H9 (cell line): ENCODE results near the gene ADCK2. TPM values are rescaled to one million over a fixed set of nuclear protein-coding genes. Genes with fewer than 3 reads are reported as not detected.

Source experiments
- DNase-seq: peaks from one replicate; pipeline ENCODE4 v3.0.0-alpha.2; 2017
- H2AFZ ChIP-seq: one replicate; pipeline ENCODE4 v1.6.1; 2013; ENCODE audit warnings: mild to moderate bottlenecking, low read length, control low read depth, moderate library complexity
- H2AK5ac ChIP-seq: 2 replicates; pipeline ENCODE4 v1.6.1; 2013; ENCODE audit warnings: low read length, control low read depth, mixed read lengths; ENCODE audit not compliant: insufficient read length
- H2BK120ac ChIP-seq: one replicate; pipeline ENCODE4 v1.6.1; 2013; ENCODE audit warnings: low read depth, mild to moderate bottlenecking, low read length, control low read depth, inconsistent platforms; ENCODE audit not compliant: poor library complexity, severe bottlenecking
- H2BK12ac ChIP-seq: 2 replicates; pipeline ENCODE4 v1.6.1; 2013; ENCODE audit warnings: low read length, control low read depth, mixed read lengths, low read depth; ENCODE audit not compliant: insufficient read length
- H2BK15ac ChIP-seq: 2 replicates; pipeline ENCODE4 v1.6.1; 2013; ENCODE audit warnings: low read depth, low read length, control low read depth
- H2BK20ac ChIP-seq: one replicate; pipeline ENCODE4 v1.6.1; 2013; ENCODE audit warnings: low read depth, mild to moderate bottlenecking, low read length, control low read depth, inconsistent platforms; ENCODE audit not compliant: poor library complexity, severe bottlenecking
- H2BK5ac ChIP-seq: 2 replicates; pipeline ENCODE4 v1.6.1; 2013; ENCODE audit warnings: low read length, control low read depth, mixed read lengths; ENCODE audit not compliant: insufficient read length
- H3K14ac ChIP-seq: 2 replicates; pipeline ENCODE4 v1.6.1; 2013; ENCODE audit warnings: low read length, control low read depth; ENCODE audit not compliant: insufficient read depth
- H3K18ac ChIP-seq: 2 replicates; pipeline ENCODE4 v1.6.1; 2013; ENCODE audit warnings: low read depth, mild to moderate bottlenecking, mixed read lengths, low read length, control low read depth; ENCODE audit not compliant: insufficient read length
- H3K23ac ChIP-seq: 2 replicates; pipeline ENCODE4 v1.6.1; 2013; ENCODE audit warnings: low read length, control low read depth, mixed read lengths, low read depth; ENCODE audit not compliant: insufficient read length
- H3K23me2 ChIP-seq: 2 replicates; pipeline ENCODE4 v1.6.1; 2013; ENCODE audit warnings: low read depth, mild to moderate bottlenecking, mixed read lengths, low read length, control low read depth; ENCODE audit not compliant: insufficient read length, poor library complexity, severe bottlenecking
- H3K27ac ChIP-seq: 2 replicates; pipeline ENCODE4 v1.5.1; 2013; ENCODE audit warnings: low read length, control low read depth, mixed read lengths, low read depth; ENCODE audit not compliant: insufficient read length
- H3K27me3 ChIP-seq: 2 replicates; pipeline ENCODE4 v1.6.1; 2013; ENCODE audit warnings: low read length, control low read depth, inconsistent platforms; ENCODE audit not compliant: insufficient read depth
- H3K4ac ChIP-seq: 2 replicates; pipeline ENCODE4 v1.6.1; 2013; ENCODE audit warnings: low read depth, mild to moderate bottlenecking, control low read depth, inconsistent platforms, low read length, moderate library complexity
- H3K4me1 ChIP-seq: 2 replicates; pipeline ENCODE4 v1.6.1; 2013; ENCODE audit warnings: low read length, control low read depth, inconsistent platforms; ENCODE audit not compliant: insufficient read depth
- H3K4me2 ChIP-seq: 2 replicates; pipeline ENCODE4 v1.6.1; 2013; ENCODE audit warnings: low read length, control low read depth, mixed read lengths; ENCODE audit not compliant: insufficient read length, insufficient read depth
- H3K56ac ChIP-seq: 2 replicates; pipeline ENCODE4 v1.6.1; 2013; ENCODE audit warnings: low read depth, mild to moderate bottlenecking, mixed read lengths, low read length, control low read depth; ENCODE audit not compliant: insufficient read length
- H3K79me1 ChIP-seq: 2 replicates; pipeline ENCODE4 v1.6.1; 2013; ENCODE audit warnings: low read depth, mild to moderate bottlenecking, moderate library complexity, low read length, control low read depth, inconsistent platforms; ENCODE audit not compliant: insufficient read depth, poor library complexity, severe bottlenecking
- H3K79me2 ChIP-seq: 2 replicates; pipeline ENCODE4 v1.6.1; 2013; ENCODE audit warnings: low read length, control low read depth, inconsistent platforms; ENCODE audit not compliant: insufficient read depth
- H3K9ac ChIP-seq: 2 replicates; pipeline ENCODE4 v1.6.1; 2013; ENCODE audit warnings: low read length, control low read depth, mixed read lengths; ENCODE audit not compliant: insufficient read length; ENCODE audit errors: extremely low read depth
- H3K9me3 ChIP-seq: one replicate; pipeline ENCODE4 v1.6.1; 2013; ENCODE audit warnings: low read depth, low read length, inconsistent platforms; ENCODE audit not compliant: control insufficient read depth
- H3T11ph ChIP-seq: one replicate; pipeline ENCODE4 v1.6.1; 2013; ENCODE audit warnings: mild to moderate bottlenecking, low read length, control low read depth, inconsistent platforms
- H4K20me1 ChIP-seq: one replicate; pipeline ENCODE4 v1.6.1; 2013; ENCODE audit not compliant: control insufficient read depth, insufficient read length, insufficient read depth
- H4K5ac ChIP-seq: 2 replicates; pipeline ENCODE4 v1.6.1; 2013; ENCODE audit warnings: low read depth, mild to moderate bottlenecking, mixed read lengths, low read length, control low read depth; ENCODE audit not compliant: insufficient read length
- H4K8ac ChIP-seq: replicated peaks from 2 replicates; pipeline ENCODE4 v1.6.1; 2013; ENCODE audit warnings: low read length, control low read depth, mixed read lengths, low read depth; ENCODE audit not compliant: insufficient read length
- H4K91ac ChIP-seq: 2 replicates; pipeline ENCODE4 v1.6.1; 2013; ENCODE audit warnings: low read depth, mild to moderate bottlenecking, moderate library complexity, mixed read lengths, low read length, control low read depth; ENCODE audit not compliant: insufficient read length
- H3K27ac Mint-ChIP-seq, 3 experiments: 2 replicates in 2 of 3; 3 replicates in 1 of 3; pipeline ENCODE4 v1.8.0; 2020 to 2021; ENCODE audit warnings: mixed read lengths in 3 of 3, mild to moderate bottlenecking in 1 of 3, moderate library complexity in 1 of 3
- H3K27me3 Mint-ChIP-seq: 2 replicates; pipeline ENCODE4 v1.8.0; 2021; ENCODE audit warnings: low read depth, mild to moderate bottlenecking, moderate library complexity, mixed read lengths
- H3K36me3 Mint-ChIP-seq, 3 experiments: 2 replicates in 2 of 3; 3 replicates in 1 of 3; pipeline ENCODE4 v1.8.0; 2020 to 2021; ENCODE audit warnings: low read depth in 3 of 3, mixed read lengths in 3 of 3; ENCODE audit not compliant: insufficient read depth in 1 of 3
- H3K4me1 Mint-ChIP-seq, 2 experiments: 2 replicates each; pipeline ENCODE4 v1.8.0; 2020; ENCODE audit warnings: mixed read lengths in 2 of 2
- H3K4me3 Mint-ChIP-seq, 2 experiments: 2 replicates in 1 of 2; 3 replicates in 1 of 2; pipeline ENCODE4 v1.8.0; 2020 to 2021; ENCODE audit warnings: mild to moderate bottlenecking in 2 of 2, mixed read lengths in 2 of 2, moderate library complexity in 1 of 2
- H3K9me3 Mint-ChIP-seq, 2 experiments: 2 replicates in 1 of 2; 3 replicates in 1 of 2; pipeline ENCODE4 v1.8.0; 2020; ENCODE audit warnings: mild to moderate bottlenecking in 2 of 2, mixed read lengths in 2 of 2, moderate library complexity in 1 of 2
- WGBS: extraction: QIAGEN DNeasy Blood & Tissue Kit; methylation state at CpG from one replicate; pipeline ENCODE4 v1.1.7; 2013; ENCODE audit warnings: missing lambda C conversion rate, low lambda C conversion rate, mixed read lengths; ENCODE audit not compliant: insufficient read length; ENCODE audit errors: extremely low coverage; 5-methylcytosine and 5-hydroxymethylcytosine counted together
- total RNA-seq: library from RNA; stranded (reverse); gene quantifications from 2 replicates; pipeline ENCODE4 v1.2.1, GENCODE V29; 2021
- TF ChIP-seq, protein P1 (sequence below): fragments of 200-600 bp; sonication (generic); conservative IDR thresholded peaks from 3 replicates; pipeline ENCODE4 v1.8.0; 2021; ENCODE audit warnings: antibody characterized with exemption, mild to moderate bottlenecking

Gene ADCK2
- total RNA-seq, 1 experiment from 2014 or later: 12.4 TPM

DNA sequence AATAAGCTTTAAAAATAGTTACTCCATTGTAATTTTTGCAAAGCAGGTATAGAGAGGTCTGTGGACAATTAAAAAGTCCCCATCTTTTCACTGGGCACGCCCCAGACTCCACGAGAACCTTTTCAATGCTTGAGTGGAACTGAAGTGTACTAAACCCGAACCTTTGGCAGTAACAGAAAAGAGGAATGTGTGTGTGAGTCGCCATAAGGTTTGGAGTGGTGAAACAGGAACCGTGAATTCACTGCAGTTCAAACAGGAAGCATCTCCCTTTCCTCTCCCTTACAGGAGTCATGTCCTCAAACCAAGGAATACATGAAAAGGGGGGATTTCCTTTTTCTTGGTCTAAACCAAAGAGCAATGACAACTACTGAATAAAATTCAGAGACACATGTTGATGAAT lies 47.0 kb downstream of the ADCK2 start:
- peaks cover under 1 to 1% of the 10 kb centered on the region in 2 experiments; a peak in 4 of 5 replicates for H3K9me3 Mint-ChIP-seq
- H2BK120ac ChIP-seq: no peak overlapping the region
- H3K4me2 ChIP-seq: no peak overlapping the region
- H4K20me1 ChIP-seq: no peaks in the 10 kb centered on the region
- no peak overlapping the region for H2BK20ac ChIP-seq
- H3K4me3 Mint-ChIP-seq: no peak overlapping the region
- no peaks in the 10 kb centered on the region for H3K9me3 ChIP-seq
- no peak overlapping the region for H3K14ac ChIP-seq
- H3K27me3 Mint-ChIP-seq: peaks cover 1% of the 10 kb centered on the region; the same call in 1 of the 2 replicates
- no peak overlapping the region for H2BK12ac ChIP-seq
- H3K56ac ChIP-seq: no peak overlapping the region
- no peak for DNase-seq
- H3K23me2 ChIP-seq: no peaks in the 10 kb centered on the region
- H2BK5ac ChIP-seq: no peak overlapping the region
- no peak overlapping the region for H4K8ac ChIP-seq
- no peaks in the 10 kb centered on the region for H3K79me1 ChIP-seq
- no peaks in the 10 kb centered on the region for H3K27me3 ChIP-seq
- no peak overlapping the region for H2AK5ac ChIP-seq
- WGBS: no CpG with 5 or more reads among the region's 5 CpGs
- H3K27ac Mint-ChIP-seq: no peak overlapping the region
- no peaks in the 10 kb centered on the region for H3K4me1 ChIP-seq
- H3K9ac ChIP-seq: no peak overlapping the region
- H4K5ac ChIP-seq: no peak overlapping the region
- no peak overlapping the region for H3K4ac ChIP-seq
- no peak overlapping the region for H3K18ac ChIP-seq
- H2BK15ac ChIP-seq: no peak overlapping the region
- TF ChIP-seq, protein P1, sequence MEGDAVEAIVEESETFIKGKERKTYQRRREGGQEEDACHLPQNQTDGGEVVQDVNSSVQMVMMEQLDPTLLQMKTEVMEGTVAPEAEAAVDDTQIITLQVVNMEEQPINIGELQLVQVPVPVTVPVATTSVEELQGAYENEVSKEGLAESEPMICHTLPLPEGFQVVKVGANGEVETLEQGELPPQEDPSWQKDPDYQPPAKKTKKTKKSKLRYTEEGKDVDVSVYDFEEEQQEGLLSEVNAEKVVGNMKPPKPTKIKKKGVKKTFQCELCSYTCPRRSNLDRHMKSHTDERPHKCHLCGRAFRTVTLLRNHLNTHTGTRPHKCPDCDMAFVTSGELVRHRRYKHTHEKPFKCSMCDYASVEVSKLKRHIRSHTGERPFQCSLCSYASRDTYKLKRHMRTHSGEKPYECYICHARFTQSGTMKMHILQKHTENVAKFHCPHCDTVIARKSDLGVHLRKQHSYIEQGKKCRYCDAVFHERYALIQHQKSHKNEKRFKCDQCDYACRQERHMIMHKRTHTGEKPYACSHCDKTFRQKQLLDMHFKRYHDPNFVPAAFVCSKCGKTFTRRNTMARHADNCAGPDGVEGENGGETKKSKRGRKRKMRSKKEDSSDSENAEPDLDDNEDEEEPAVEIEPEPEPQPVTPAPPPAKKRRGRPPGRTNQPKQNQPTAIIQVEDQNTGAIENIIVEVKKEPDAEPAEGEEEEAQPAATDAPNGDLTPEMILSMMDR: no peak
- H3K27ac ChIP-seq: no peak overlapping the region
- H3K4me1 Mint-ChIP-seq: no peaks in the 10 kb centered on the region
- no peak overlapping the region for H3K23ac ChIP-seq
- no peaks in the 10 kb centered on the region for H3K79me2 ChIP-seq
- peaks cover 8% of the 10 kb centered on the region in 3 experiments for H3K36me3 Mint-ChIP-seq
- no peak overlapping the region for H3T11ph ChIP-seq
- no peak overlapping the region for H4K91ac ChIP-seq
- no peak overlapping the region for H2AFZ ChIP-seq
